Activated CD8-positive, alpha-beta T cell treated with anti-CD3 and anti-CD28 coated beads for 36 hours (primary cell): ENCODE measurements around the gene IL13RA2. TPM values are rescaled to one million over a fixed set of nuclear protein-coding genes. Genes with fewer than 3 reads are reported as not detected.

Experiments
- ATAC-seq: fragments of 200-7000 bp; cut with Tn5 transposase; one replicate; pipeline ENCODE4 v1.10.0; 2021; ENCODE audit warnings: mild to moderate bottlenecking, moderate library complexity
- CTCF ChIA-PET: fragments of 350-600 bp; sonication (Branson Sonifier 250); formaldehyde crosslinking; loops from one replicate; lab custom pipeline; 2021; ENCODE audit warnings: antibody characterized with exemption; lab: Charles Lee
- POLR2A ChIA-PET: fragments of 350-600 bp; sonication (Branson Sonifier 250); formaldehyde crosslinking; loops from one replicate; lab custom pipeline; 2021; ENCODE audit warnings: antibody characterized with exemption; lab: Charles Lee
- DNase-seq: peaks from one replicate; pipeline ENCODE4 v3.0.0-alpha.2; 2020
- H3K27ac Mint-ChIP-seq: one replicate; pipeline ENCODE4 v1.8.0; 2021; ENCODE audit warnings: mild to moderate bottlenecking, mixed read lengths
- H3K27me3 Mint-ChIP-seq: one replicate; pipeline ENCODE4 v1.8.0; 2021; ENCODE audit warnings: mixed read lengths
- H3K36me3 Mint-ChIP-seq: one replicate; pipeline ENCODE4 v1.8.0; 2021; ENCODE audit warnings: low read depth, mixed read lengths
- H3K4me1 Mint-ChIP-seq: one replicate; pipeline ENCODE4 v1.8.0; 2021; ENCODE audit warnings: low read depth, mixed read lengths
- H3K4me3 Mint-ChIP-seq: one replicate; pipeline ENCODE4 v1.8.0; 2021; ENCODE audit warnings: mild to moderate bottlenecking, moderate library complexity, mixed read lengths
- H3K9me3 Mint-ChIP-seq: one replicate; pipeline ENCODE4 v1.8.0; 2021; ENCODE audit warnings: mixed read lengths
- CTCF ChIP-seq: fragments of 200-600 bp; IDR thresholded peaks from one replicate; pipeline ENCODE4 v1.8.0; 2022; ENCODE audit warnings: antibody characterized with exemption, mild to moderate bottlenecking
- intact Hi-C: fragments of 100-400 bp; cut with micrococcal nuclease; formaldehyde crosslinking; loops from one replicate; pipeline ENCODE4 v1.10.0; 2022
- total RNA-seq, 2 experiments: library from RNA; stranded (reverse); gene quantifications; one replicate each; pipeline ENCODE4 v1.2.3, GENCODE V29; 2021

Gene IL13RA2
- total RNA-seq, 2 experiments from 2014 or later = not detected

GRCh38 chrX:115053223-115053622 lies 35.8 kb upstream of the IL13RA2 start:
- ChIA-PET POLR2A (no interaction called here), CTCF (no interaction called here)
- H3K4me3 Mint-ChIP-seq = no peak overlapping the region
- H3K36me3 Mint-ChIP-seq = no peaks in the 10 kb centered on the region
- H3K9me3 Mint-ChIP-seq = peaks cover 3% of the 10 kb centered on the region
- no peak for TF ChIP-seq CTCF
- H3K4me1 Mint-ChIP-seq = no peaks in the 10 kb centered on the region
- no peak for ATAC-seq
- H3K27ac Mint-ChIP-seq = no peak overlapping the region
- DNase-seq = no peak
- intact Hi-C loops = no loop called here
- no peaks in the 10 kb centered on the region for H3K27me3 Mint-ChIP-seq

GRCh38 chrX:115047715-115048114 lies 30.3 kb upstream of the IL13RA2 start:
- TF ChIP-seq CTCF = no peak
- Mint-ChIP-seq H3K9me3 (peaks cover 2% of the 10 kb centered on the region), H3K27ac (no peak overlapping the region), H3K27me3 (no peaks in the 10 kb centered on the region), H3K4me1 (no peaks in the 10 kb centered on the region), H3K4me3 (no peak overlapping the region), H3K36me3 (no peaks in the 10 kb centered on the region)
- CTCF ChIA-PET = no interaction called here
- intact Hi-C loops = no loop called here
- POLR2A ChIA-PET = no interaction called here
- ATAC-seq (no peak), DNase-seq (no peak)

- no peak for ATAC-seq
- Mint-ChIP-seq H3K27ac (no peak overlapping the region), H3K9me3 (peaks cover 2% of the 10 kb centered on the region), H3K36me3 (no peaks in the 10 kb centered on the region), H3K4me3 (no peak overlapping the region), H3K27me3 (no peaks in the 10 kb centered on the region), H3K4me1 (no peaks in the 10 kb centered on the region)
- ChIA-PET POLR2A (no interaction called here), CTCF (no interaction called here)
- DNase-seq = no peak
- intact Hi-C loops = no loop called here
- no peak for TF ChIP-seq CTCF
Observed at GRCh38 chrX:115047181-115047580, 29.8 kb upstream of the IL13RA2 start.

GRCh38 chrX:115040417-115040816 lies 23.0 kb upstream of the IL13RA2 start:
- Mint-ChIP-seq H3K4me3 (no peak overlapping the region), H3K27me3 (no peaks in the 10 kb centered on the region), H3K4me1 (no peaks in the 10 kb centered on the region), H3K9me3 (no peaks in the 10 kb centered on the region), H3K27ac (no peak overlapping the region), H3K36me3 (no peaks in the 10 kb centered on the region)
- DNase-seq = no peak
- ATAC-seq = no peak
- no peak for TF ChIP-seq CTCF
- POLR2A ChIA-PET = no interaction called here
- intact Hi-C loops = no loop called here
- CTCF ChIA-PET = no interaction called here

GRCh38 chrX:115038406-115038805 lies 21.0 kb upstream of the IL13RA2 start:
- no peak for TF ChIP-seq CTCF
- no peaks in the 10 kb centered on the region for H3K4me1 Mint-ChIP-seq
- no peaks in the 10 kb centered on the region for H3K27me3 Mint-ChIP-seq
- no peak overlapping the region for H3K4me3 Mint-ChIP-seq
- H3K27ac Mint-ChIP-seq = no peak overlapping the region
- ATAC-seq = no peak
- no peaks in the 10 kb centered on the region for H3K9me3 Mint-ChIP-seq
- intact Hi-C loops = no loop called here
- ChIA-PET POLR2A (no interaction called here), CTCF (no interaction called here)
- DNase-seq = no peak
- no peaks in the 10 kb centered on the region for H3K36me3 Mint-ChIP-seq
